ENCODE data around the gene ATP1B1.

ATP1B1 gene

GRCh38 chr1:169115891-169116585, 9.5 kb downstream of the ATP1B1 start:
- TF ChIP-seq MYC (IDR thresholded peaks at IDR 0.05; ENCODE audit: low read depth, low read length) (no peak), POLR2A (IDR thresholded peaks at IDR 0.05; ENCODE audit: extremely low read depth, insufficient read length) (no peak), MAX (IDR thresholded peaks at IDR 0.05; ENCODE audit: low read depth, low read length) (no peak), CTCF (IDR thresholded peaks at IDR 0.05; ENCODE audit: low read depth, low read length) (no peak)
- H3K4me3 ChIP-seq (ENCODE audit: low read depth, low read length) = no peak overlapping the region
- DNase-seq (ENCODE audit: low read depth) = no peak

- no peak for DNase-seq (ENCODE audit: low read depth)
- TF ChIP-seq CTCF (IDR thresholded peaks at IDR 0.05; ENCODE audit: low read depth, low read length) = no peak
- TF ChIP-seq MYC (IDR thresholded peaks at IDR 0.05; ENCODE audit: low read depth, low read length) = no peak
- TF ChIP-seq MAX (IDR thresholded peaks at IDR 0.05; ENCODE audit: low read depth, low read length) = no peak
- no peak for TF ChIP-seq POLR2A (IDR thresholded peaks at IDR 0.05; ENCODE audit: extremely low read depth, insufficient read length)
- no peak overlapping the region for H3K4me3 ChIP-seq (ENCODE audit: low read depth, low read length)
Measured at GRCh38 chr1:169117014-169117413, 10.5 kb downstream of the ATP1B1 start.

- no peak for TF ChIP-seq MAX (IDR thresholded peaks at IDR 0.05; ENCODE audit: low read depth, low read length)
- no peak for TF ChIP-seq MYC (IDR thresholded peaks at IDR 0.05; ENCODE audit: low read depth, low read length)
- no peak for TF ChIP-seq POLR2A (IDR thresholded peaks at IDR 0.05; ENCODE audit: extremely low read depth, insufficient read length)
- TF ChIP-seq CTCF (IDR thresholded peaks at IDR 0.05; ENCODE audit: low read depth, low read length) = no peak
- no peak for DNase-seq (ENCODE audit: low read depth)
- H3K4me3 ChIP-seq (ENCODE audit: low read depth, low read length) = no peak overlapping the region
Measured at GRCh38 chr1:169117599-169117998, 11.1 kb downstream of the ATP1B1 start.

GRCh38 chr1:169118227-169118626, 11.7 kb downstream of the ATP1B1 start:
- TF ChIP-seq POLR2A (IDR thresholded peaks at IDR 0.05; ENCODE audit: extremely low read depth, insufficient read length) (no peak), CTCF (IDR thresholded peaks at IDR 0.05; ENCODE audit: low read depth, low read length) (no peak), MAX (IDR thresholded peaks at IDR 0.05; ENCODE audit: low read depth, low read length) (no peak), MYC (IDR thresholded peaks at IDR 0.05; ENCODE audit: low read depth, low read length) (no peak)
- DNase-seq (ENCODE audit: low read depth) = no peak
- no peak overlapping the region for H3K4me3 ChIP-seq (ENCODE audit: low read depth, low read length)

GRCh38 chr1:169119405-169119804, 12.9 kb downstream of the ATP1B1 start:
- DNase-seq (ENCODE audit: low read depth) = no peak
- H3K4me3 ChIP-seq (ENCODE audit: low read depth, low read length) = no peak overlapping the region
- no peak for TF ChIP-seq MYC (IDR thresholded peaks at IDR 0.05; ENCODE audit: low read depth, low read length)
- no peak for TF ChIP-seq POLR2A (IDR thresholded peaks at IDR 0.05; ENCODE audit: extremely low read depth, insufficient read length)
- no peak for TF ChIP-seq CTCF (IDR thresholded peaks at IDR 0.05; ENCODE audit: low read depth, low read length)
- no peak for TF ChIP-seq MAX (IDR thresholded peaks at IDR 0.05; ENCODE audit: low read depth, low read length)

Data from NB4 (cell line).